SJSA1 (cell line): Measurements from ENCODE around the gene MYL10. TPM values are rescaled to one million over a fixed set of nuclear protein-coding genes. Genes with fewer than 3 reads are reported as not detected.
"Not testable (repeated sequence)": the region's sequence is repeated elsewhere in the genome, so short reads cannot be mapped to it uniquely, and the experiment has no call there.

ENCODE experiments used
- DNase-seq, 2 experiments: peaks; one replicate each; pipeline ENCODE4 v3.0.0-alpha.2; 2015 to 2020; ENCODE audit warnings: low spot score in 2 of 2, low read depth in 1 of 2
- H3K27ac ChIP-seq: fragments of 250-450 bp; sonication (Bioruptor Pico); 2 replicates; pipeline ENCODE4 v1.5.1; 2020; ENCODE audit warnings: mild to moderate bottlenecking, moderate library complexity
- H3K27me3 ChIP-seq: fragments of 250-450 bp; sonication (Bioruptor Pico); replicated peaks from 2 replicates; pipeline ENCODE4 v1.5.1; 2020; ENCODE audit warnings: mild to moderate bottlenecking, moderate library complexity
- H3K36me3 ChIP-seq: fragments of 250-450 bp; sonication (Bioruptor Pico); 2 replicates; pipeline ENCODE4 v1.5.1; 2020; ENCODE audit warnings: mild to moderate bottlenecking
- H3K4me1 ChIP-seq: fragments of 250-450 bp; sonication (Bioruptor Pico); replicated peaks from 2 replicates; pipeline ENCODE4 v1.6.1; 2021; ENCODE audit warnings: mild to moderate bottlenecking
- H3K4me3 ChIP-seq: fragments of 250-450 bp; sonication (Bioruptor Pico); 2 replicates; pipeline ENCODE4 v1.5.1; 2020; ENCODE audit warnings: mild to moderate bottlenecking
- H3K9me3 ChIP-seq: fragments of 250-450 bp; sonication (Bioruptor Pico); replicated peaks from 2 replicates; pipeline ENCODE4 v1.5.1; 2020; ENCODE audit warnings: mild to moderate bottlenecking
- total RNA-seq: library from RNA; depleted of rRNA; stranded (reverse); fragments of >200 nt; shearing (Covaris generic); gene quantifications from 2 replicates; pipeline ENCODE4 v1.2.3, GENCODE V29; 2014

The MYL10 gene
- total RNA-seq, 1 experiment from 2014 or later: not detected

- Histone ChIP-seq H3K27ac (no peak overlapping the region), H3K4me3 (no peak overlapping the region), H3K36me3 (no peaks in the 10 kb centered on the region), H3K4me1 (no peaks in the 10 kb centered on the region), H3K9me3 (no peaks in the 10 kb centered on the region), H3K27me3 (no peaks in the 10 kb centered on the region)
- no peak for DNase-seq
Measured at GRCh38 chr7:101667399-101667798, 38.3 kb upstream of the MYL10 start.

DNA sequence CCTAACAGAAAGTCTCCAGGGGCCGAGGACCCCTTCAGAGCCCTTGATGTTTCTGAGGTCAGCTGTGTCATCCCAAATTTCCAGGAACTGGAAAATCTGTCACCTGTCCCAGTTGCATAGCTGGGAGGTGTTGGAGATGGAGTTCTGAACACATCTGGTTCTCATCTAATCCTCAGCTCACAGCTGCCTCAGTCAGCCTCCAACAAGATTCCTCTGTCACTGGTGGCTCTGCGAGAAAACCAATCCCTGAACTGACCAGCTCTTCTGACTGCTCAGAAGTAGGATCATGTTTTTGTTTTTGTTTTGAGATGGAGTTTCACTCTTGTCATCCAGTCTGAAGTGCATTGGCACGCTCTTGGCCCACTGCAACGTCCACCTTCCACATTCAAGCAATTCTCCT is 37.6 kb upstream of the MYL10 start:
- Histone ChIP-seq H3K4me3 (no peak overlapping the region), H3K9me3 (no peaks in the 10 kb centered on the region), H3K27me3 (0 out of 2 replicates have a peak, but pooled peaks cover 5% of the 10 kb centered on the region), H3K27ac (no peak overlapping the region), H3K4me1 (no peaks in the 10 kb centered on the region), H3K36me3 (no peaks in the 10 kb centered on the region)
- DNase-seq: no peak

GRCh38 chr7:101666293-101666692 is 37.2 kb upstream of the MYL10 start:
- no peaks in the 10 kb centered on the region for H3K36me3 ChIP-seq
- no peaks in the 10 kb centered on the region for H3K4me1 ChIP-seq
- no peak for DNase-seq
- H3K27ac ChIP-seq: no peak overlapping the region
- H3K9me3 ChIP-seq: no peaks in the 10 kb centered on the region
- no peak overlapping the region for H3K4me3 ChIP-seq
- H3K27me3 ChIP-seq: 0 out of 2 replicates have a peak, but pooled peaks cover 5% of the 10 kb centered on the region

DNA sequence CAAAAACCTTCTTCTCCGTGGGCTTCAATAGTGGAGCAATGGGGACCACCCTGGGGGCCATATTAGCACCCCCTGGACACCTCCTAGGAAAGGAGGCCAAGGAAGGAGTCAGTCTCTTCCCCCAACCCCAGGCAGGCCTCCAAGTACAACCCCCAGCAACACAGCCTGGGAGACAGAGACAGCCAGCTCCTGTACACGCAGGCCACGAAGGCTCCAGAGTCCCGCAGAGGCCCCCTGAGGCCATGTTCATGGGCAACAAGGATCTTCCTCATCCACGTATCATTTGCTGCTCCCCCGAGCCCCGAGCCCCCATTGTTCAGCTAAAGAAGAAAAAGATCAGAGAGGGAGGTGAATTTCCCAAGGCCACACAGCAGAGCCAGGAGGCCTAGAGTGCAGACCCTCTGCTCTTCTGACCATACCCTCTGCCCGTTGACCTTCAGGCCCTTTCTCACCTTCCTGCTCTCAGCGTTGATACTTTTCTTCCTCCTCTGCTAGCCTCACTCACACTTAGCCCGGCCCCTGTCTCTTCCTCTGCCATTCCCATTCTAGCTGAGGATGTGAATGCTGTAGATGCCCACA is 35.9 kb upstream of the MYL10 start:
- Histone ChIP-seq H3K4me3 (no peak overlapping the region), H3K4me1 (no peaks in the 10 kb centered on the region), H3K27me3 (0 out of 2 replicates have a peak, but pooled peaks cover 5% of the 10 kb centered on the region), H3K36me3 (no peaks in the 10 kb centered on the region), H3K27ac (no peak overlapping the region), H3K9me3 (no peaks in the 10 kb centered on the region)
- DNase-seq: no peak

GRCh38 chr7:101664436-101664835 is 35.3 kb upstream of the MYL10 start:
- DNase-seq: no peak
- H3K4me3 ChIP-seq: no peak overlapping the region
- H3K27me3 ChIP-seq: 0 out of 2 replicates have a peak, but pooled peaks cover 5% of the 10 kb centered on the region
- H3K9me3 ChIP-seq: no peaks in the 10 kb centered on the region
- no peaks in the 10 kb centered on the region for H3K36me3 ChIP-seq
- no peak overlapping the region for H3K27ac ChIP-seq
- H3K4me1 ChIP-seq: no peaks in the 10 kb centered on the region

GRCh38 chr7:101663747-101664146 is 34.7 kb upstream of the MYL10 start:
- Histone ChIP-seq H3K4me1 (no peaks in the 10 kb centered on the region), H3K4me3 (no peak overlapping the region), H3K36me3 (no peaks in the 10 kb centered on the region), H3K27ac (no peak overlapping the region), H3K9me3 (no peaks in the 10 kb centered on the region), H3K27me3 (0 out of 2 replicates have a peak, but pooled peaks cover 5% of the 10 kb centered on the region)
- DNase-seq: no peak

DNA sequence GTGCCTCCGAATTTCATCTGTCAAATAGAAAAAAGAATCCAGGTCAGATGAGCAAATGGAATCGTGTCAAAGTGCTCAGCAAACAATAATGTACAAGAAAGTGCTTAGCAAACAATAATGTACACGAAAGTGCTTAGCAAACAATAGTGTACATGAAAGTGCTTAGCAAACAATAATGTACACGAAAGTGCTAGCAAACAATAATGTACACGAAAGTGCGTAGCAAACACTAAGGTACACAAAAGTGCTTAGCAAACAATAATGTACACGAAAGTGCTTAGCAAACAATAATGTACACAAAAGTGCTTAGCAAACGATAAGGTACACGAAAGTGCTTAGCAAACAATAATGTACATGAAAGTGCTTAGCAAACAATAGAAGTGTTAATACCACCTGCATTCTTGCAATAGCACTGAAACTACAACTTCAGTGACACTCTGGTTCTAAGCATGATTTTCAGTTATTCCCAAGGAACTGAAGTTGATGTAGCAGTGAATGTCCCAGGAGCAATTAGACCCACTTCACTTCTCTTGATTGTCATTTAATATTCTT is 33.4 kb upstream of the MYL10 start:
- no peak for DNase-seq
- 0 out of 2 replicates have a peak, but pooled peaks cover 5% of the 10 kb centered on the region for H3K27me3 ChIP-seq
- no peaks in the 10 kb centered on the region for H3K36me3 ChIP-seq
- no peaks in the 10 kb centered on the region for H3K9me3 ChIP-seq
- H3K4me1 ChIP-seq: no peaks in the 10 kb centered on the region
- H3K4me3 ChIP-seq: no peak overlapping the region
- no peak overlapping the region for H3K27ac ChIP-seq

- H3K36me3 ChIP-seq: no peaks in the 10 kb centered on the region
- no peak overlapping the region for H3K4me3 ChIP-seq
- H3K27ac ChIP-seq: no peak overlapping the region
- peaks cover 6% of the 10 kb centered on the region; the same call in 1 of the 2 replicates for H3K4me1 ChIP-seq
- peaks cover 5% of the 10 kb centered on the region; the same call in 1 of the 2 replicates for H3K27me3 ChIP-seq
- no peak for DNase-seq
- no peaks in the 10 kb centered on the region for H3K9me3 ChIP-seq
Measured at GRCh38 chr7:101659706-101660105, 30.6 kb upstream of the MYL10 start.

GRCh38 chr7:101657171-101657570 is 28.1 kb upstream of the MYL10 start:
- Histone ChIP-seq H3K27me3 (peaks cover 3% of the 10 kb centered on the region; the same call in 1 of the 2 replicates), H3K4me3 (no peak overlapping the region), H3K4me1 (peaks cover 6% of the 10 kb centered on the region; the same call in 1 of the 2 replicates), H3K36me3 (no peaks in the 10 kb centered on the region), H3K27ac (no peak overlapping the region), H3K9me3 (no peaks in the 10 kb centered on the region)
- DNase-seq: no peak

GRCh38 chr7:101651112-101651511 is 22.0 kb upstream of the MYL10 start:
- no peak for DNase-seq
- Histone ChIP-seq H3K4me3 (no peak overlapping the region), H3K9me3 (no peaks in the 10 kb centered on the region), H3K4me1 (peaks cover 13% of the 10 kb centered on the region; the same call in 1 of the 2 replicates), H3K36me3 (no peaks in the 10 kb centered on the region), H3K27ac (no peak overlapping the region), H3K27me3 (no peaks in the 10 kb centered on the region)

DNA sequence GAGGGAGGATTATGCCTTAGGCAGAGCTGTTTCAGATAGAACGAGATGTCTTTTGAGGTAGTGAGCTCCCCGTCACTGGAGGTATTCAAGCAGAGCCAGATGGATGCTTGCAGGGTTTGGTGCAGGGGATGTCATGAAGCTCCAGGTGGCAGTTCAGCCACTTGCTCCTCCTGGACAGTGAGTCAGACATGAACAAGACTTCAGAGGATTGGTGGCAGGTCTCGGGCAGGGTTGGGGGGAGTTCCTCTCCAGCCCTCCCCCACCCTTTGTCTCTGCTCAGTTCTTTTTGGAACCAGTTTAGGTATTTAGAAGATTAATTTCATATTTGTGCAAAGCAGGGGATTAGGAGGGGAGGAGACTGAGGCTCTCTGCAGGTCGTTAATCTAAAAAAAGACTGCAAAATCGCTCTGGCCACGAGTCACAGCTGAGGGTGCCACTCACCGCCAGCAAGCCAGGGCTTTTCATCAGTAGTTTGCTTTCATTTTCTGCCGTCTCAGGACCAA is 21.5 kb upstream of the MYL10 start:
- no peak for DNase-seq
- Histone ChIP-seq H3K4me3 (no peak overlapping the region), H3K27me3 (no peaks in the 10 kb centered on the region), H3K9me3 (no peaks in the 10 kb centered on the region), H3K27ac (no peak overlapping the region), H3K36me3 (no peaks in the 10 kb centered on the region), H3K4me1 (peaks cover 8% of the 10 kb centered on the region; the same call in 1 of the 2 replicates)

- H3K27me3 ChIP-seq, H3K4me3 ChIP-seq, H3K27ac ChIP-seq, DNase-seq, H3K36me3 ChIP-seq, H3K9me3 ChIP-seq: not testable (repeated sequence)
- peaks cover 11% of the 10 kb centered on the region; the same call in 1 of the 2 replicates for H3K4me1 ChIP-seq
Measured at GRCh38 chr7:101647876-101648275, 18.8 kb upstream of the MYL10 start.

- no peaks in the 10 kb centered on the region; the same call in 1 of the 2 replicates for H3K27me3 ChIP-seq
- H3K9me3 ChIP-seq: no peaks in the 10 kb centered on the region
- peaks cover 9% of the 10 kb centered on the region; the same call in 1 of the 2 replicates for H3K4me1 ChIP-seq
- no peak overlapping the region for H3K27ac ChIP-seq
- no peak overlapping the region for H3K4me3 ChIP-seq
- no peak for DNase-seq
- no peaks in the 10 kb centered on the region for H3K36me3 ChIP-seq
Measured at GRCh38 chr7:101645951-101646350, 16.9 kb upstream of the MYL10 start.

GRCh38 chr7:101644879-101645278 is 15.8 kb upstream of the MYL10 start:
- H3K36me3 ChIP-seq: no peaks in the 10 kb centered on the region
- H3K27me3 ChIP-seq: no peaks in the 10 kb centered on the region; the same call in 1 of the 2 replicates
- no peaks in the 10 kb centered on the region for H3K9me3 ChIP-seq
- DNase-seq: no peak
- no peak overlapping the region for H3K4me3 ChIP-seq
- H3K27ac ChIP-seq: no peak overlapping the region
- H3K4me1 ChIP-seq: peaks cover 4% of the 10 kb centered on the region; the same call in 1 of the 2 replicates
